HepG2 (cell line): Measurements from ENCODE around the gene ACAP3. TPM values are rescaled to one million over a fixed set of nuclear protein-coding genes. Genes with fewer than 3 reads are reported as not detected.

Experiments
- ATAC-seq: fragments of 200-7000 bp; cut with Tn5 transposase; 3 replicates; pipeline ENCODE4 v1.9.1; 2020; ENCODE audit warnings: mild to moderate bottlenecking, moderate library complexity
- BruUV-seq: library from RNA; stranded (reverse); fragments of 400-500 nt; replicated peaks from 2 replicates; lab custom pipeline; 2021; lab: Mats Ljungman, UMichigan
- CTCF ChIA-PET: fragments of 300-600 bp; formaldehyde crosslinking; extraction: SDS; loops from one replicate; lab custom pipeline; 2021; ENCODE audit warnings: low total read pairs, inconsistent platforms, low intra/inter-chr PET ratio; lab: Yijun Ruan, JAX
- POLR2A ChIA-PET: fragments of 350-600 bp; sonication (Branson Sonifier 250); formaldehyde crosslinking; loops from one replicate; lab custom pipeline; 2020; ENCODE audit warnings: antibody characterized with exemption, inconsistent platforms; lab: Yijun Ruan, JAX
- DNase-seq: peaks from one replicate; pipeline ENCODE4 v3.0.0-alpha.2; 2015; ENCODE audit warnings: low spot score
- FAIRE-seq: peaks from 3 replicates; lab custom pipeline; 2011; peaks lifted over from hg19 to GRCh38; lab: Jason Lieb, UNC
- H2AFZ ChIP-seq: one replicate; pipeline ENCODE4 v1.6.1; 2011; ENCODE audit warnings: low read length, inconsistent platforms
- H3K27ac ChIP-seq: fragments of 300-600 bp; 3 replicates; pipeline ENCODE4 v1.8.0; 2011; ENCODE audit warnings: mixed run types, mild to moderate bottlenecking, mixed read lengths, low read length, inconsistent platforms; ENCODE audit not compliant: insufficient read depth; ENCODE audit errors: extremely low read length
- H3K27me3 ChIP-seq, 2 experiments: fragments of 200-600 bp in 1 of 2; 2 replicates in 1 of 2; 3 replicates in 1 of 2; pipeline versions ENCODE4 v1.6.0 to v1.8.0; 2011; ENCODE audit warnings: low read length in 2 of 2, mild to moderate bottlenecking in 2 of 2, moderate library complexity in 2 of 2, inconsistent platforms in 1 of 2; ENCODE audit not compliant: insufficient read depth in 2 of 2, control insufficient read depth in 1 of 2
- H3K36me3 ChIP-seq, 2 experiments: fragments of 200-600 bp in 1 of 2; replicated peaks in 1 of 2; 2 replicates in 1 of 2; 3 replicates in 1 of 2; pipeline versions ENCODE4 v1.5.1 to v1.8.0; 2011; ENCODE audit warnings: low read length in 2 of 2, inconsistent platforms in 1 of 2; ENCODE audit not compliant: insufficient read depth in 2 of 2, control insufficient read depth in 1 of 2
- H3K4me1 ChIP-seq: 2 replicates; pipeline ENCODE4 v1.5.1; 2012; ENCODE audit warnings: low read length, inconsistent platforms; ENCODE audit not compliant: insufficient read depth
- H3K4me2 ChIP-seq: 2 replicates; pipeline ENCODE4 v1.6.0; 2011; ENCODE audit warnings: low read depth, low read length, inconsistent platforms
- H3K4me3 ChIP-seq, 3 experiments: fragments of 200-600 bp in 1 of 3; sonication (generic), shearing (Covaris generic) in 1 of 3; replicated peaks in 1 of 3; 2 replicates each; pipeline ENCODE4 v1.5.1; 2011 to 2016; ENCODE audit warnings: low read length in 3 of 3, inconsistent platforms in 2 of 3, low read depth in 2 of 3, mild to moderate bottlenecking in 2 of 3, control low read depth in 1 of 3, mixed read lengths in 1 of 3; ENCODE audit not compliant: insufficient read depth in 1 of 3
- H3K79me2 ChIP-seq: one replicate; pipeline ENCODE4 v1.6.1; 2011; ENCODE audit warnings: low read length, inconsistent platforms; ENCODE audit not compliant: insufficient read depth
- H3K9ac ChIP-seq: 2 replicates; pipeline ENCODE4 v1.6.0; 2011; ENCODE audit warnings: mild to moderate bottlenecking, low read depth, low read length, inconsistent platforms; ENCODE audit not compliant: insufficient read depth
- H3K9me3 ChIP-seq: 2 replicates; pipeline ENCODE4 v1.5.1; 2012; ENCODE audit warnings: mild to moderate bottlenecking, low read length
- H4K20me1 ChIP-seq: 2 replicates; pipeline ENCODE4 v1.6.0; 2011; ENCODE audit warnings: inconsistent platforms, mild to moderate bottlenecking, low read length, moderate library complexity; ENCODE audit not compliant: insufficient read depth
- BORCS8-MEF2B ChIP-seq: sonication (generic); formaldehyde crosslinking; IDR thresholded peaks from 2 replicates; pipeline ENCODE4 v1.8.0; 2022; ENCODE audit warnings: mild to moderate bottlenecking, missing genetic modification reagents
- CTCF ChIP-seq: sonication (generic); formaldehyde crosslinking; IDR thresholded peaks from 2 replicates; pipeline ENCODE4 v1.5.0; 2020; ENCODE audit warnings: mild to moderate bottlenecking, missing genetic modification reagents, moderate library complexity
- DNMT1 ChIP-seq: sonication (generic); formaldehyde crosslinking; IDR thresholded peaks from 2 replicates; pipeline ENCODE4 v1.5.1; 2020; ENCODE audit warnings: mild to moderate bottlenecking, missing genetic modification reagents
- GATA4 ChIP-seq: sonication (generic); IDR thresholded peaks from 2 replicates; pipeline ENCODE4 v1.6.1; 2016; ENCODE audit warnings: antibody characterized with exemption, low read depth, borderline replicate concordance
- NONO ChIP-seq, 2 experiments: fragments of 450-650 bp in 1 of 2; sonication (generic) in 1 of 2; formaldehyde crosslinking in 1 of 2; IDR thresholded peaks in 1 of 2; conservative IDR thresholded peaks in 1 of 2; 2 replicates each; pipeline versions ENCODE4 v1.6.1 to v1.8.0; 2017 to 2022; ENCODE audit warnings: mild to moderate bottlenecking in 1 of 2, missing genetic modification reagents in 1 of 2, moderate library complexity in 1 of 2
- POLR2AphosphoS5 ChIP-seq: IDR thresholded peaks from 2 replicates; pipeline ENCODE4 v1.6.1; 2012; ENCODE audit warnings: low read depth, low read length
- POLR2G ChIP-seq: fragments of 200-400 bp; formaldehyde crosslinking; IDR thresholded peaks from 2 replicates; pipeline ENCODE4 v1.6.1; 2018; ENCODE audit warnings: mild to moderate bottlenecking, low read depth, low read length, moderate library complexity
- RBM22 ChIP-seq: fragments of 200-400 bp; formaldehyde crosslinking; optimal IDR thresholded peaks from 2 replicates; pipeline ENCODE3; 2017; ENCODE audit warnings: mild to moderate bottlenecking, low read length, moderate library complexity
- SETDB1 ChIP-seq: sonication (generic); formaldehyde crosslinking; IDR thresholded peaks from 2 replicates; pipeline ENCODE4 v1.5.1; 2020; ENCODE audit warnings: missing genetic modification reagents, mild to moderate bottlenecking, borderline replicate concordance
- THAP9 ChIP-seq: sonication (generic); formaldehyde crosslinking; IDR thresholded peaks from 2 replicates; pipeline ENCODE4; 2020; ENCODE audit warnings: missing genetic modification reagents, mild to moderate bottlenecking, borderline replicate concordance
- ZSCAN31 ChIP-seq: sonication (generic); formaldehyde crosslinking; IDR thresholded peaks from 2 replicates; pipeline ENCODE4 v1.5.0; 2020; ENCODE audit warnings: low read depth, mild to moderate bottlenecking, missing genetic modification reagents
- WGBS: methylation state at CpG from one replicate; pipeline ENCODE4 v1.1.6; 2017; ENCODE audit warnings: low lambda C conversion rate; 5-methylcytosine and 5-hydroxymethylcytosine counted together
- in situ Hi-C: cut with HindIII; loops from 2 replicates; pipeline ENCODE4 v1.10.0; 2017; ENCODE audit warnings: low pct_unique_long_range_greater_than_20kb; ENCODE audit not compliant: extremely low pct_ligation_motif_present
- intact Hi-C: fragments of 100-400 bp; cut with micrococcal nuclease; formaldehyde crosslinking; loops from one replicate; pipeline ENCODE4 v1.10.0; 2022; ENCODE audit not compliant: unreplicated experiment
- polyA plus RNA-seq, 8 experiments: library from polyadenylated mRNA; depleted of rRNA in 3 of 8; stranded (reverse) in 7 of 8; unstranded in 1 of 8; fragments of >200 nt; fragmentation: Illumina TruSeq in 4 of 8; extraction: Trizol in 4 of 8; gene quantifications; 2 replicates each; pipeline versions ENCODE4 v1.2.1 to v1.2.3, GENCODE V29; 2011 to 2016; ENCODE audit warnings: low read depth in 4 of 8, missing spikeins in 1 of 8, mixed read lengths in 1 of 8; ENCODE audit not compliant: insufficient read depth in 1 of 8
- total RNA-seq, 5 experiments: library from RNA; depleted of rRNA; stranded (reverse); fragments of >200 nt; fragmentation: Illumina TruSeq; extraction: Trizol; gene quantifications; 2 replicates each; pipeline ENCODE4 v1.2.3, GENCODE V29; 2016; ENCODE audit warnings: low read depth in 1 of 5
- TF ChIP-seq, protein P1 (sequence below): sonication (generic); formaldehyde crosslinking; IDR thresholded peaks from 2 replicates; pipeline ENCODE4 v1.8.0; 2022; ENCODE audit warnings: mild to moderate bottlenecking, missing genetic modification reagents, moderate library complexity

ACAP3 gene
- total and polyA plus RNA-seq, 2 of the 13 experiments (the other 11 are each of a cell fraction or from before 2014, with no cell fraction given): 29.4 to 50.8 TPM

DNA sequence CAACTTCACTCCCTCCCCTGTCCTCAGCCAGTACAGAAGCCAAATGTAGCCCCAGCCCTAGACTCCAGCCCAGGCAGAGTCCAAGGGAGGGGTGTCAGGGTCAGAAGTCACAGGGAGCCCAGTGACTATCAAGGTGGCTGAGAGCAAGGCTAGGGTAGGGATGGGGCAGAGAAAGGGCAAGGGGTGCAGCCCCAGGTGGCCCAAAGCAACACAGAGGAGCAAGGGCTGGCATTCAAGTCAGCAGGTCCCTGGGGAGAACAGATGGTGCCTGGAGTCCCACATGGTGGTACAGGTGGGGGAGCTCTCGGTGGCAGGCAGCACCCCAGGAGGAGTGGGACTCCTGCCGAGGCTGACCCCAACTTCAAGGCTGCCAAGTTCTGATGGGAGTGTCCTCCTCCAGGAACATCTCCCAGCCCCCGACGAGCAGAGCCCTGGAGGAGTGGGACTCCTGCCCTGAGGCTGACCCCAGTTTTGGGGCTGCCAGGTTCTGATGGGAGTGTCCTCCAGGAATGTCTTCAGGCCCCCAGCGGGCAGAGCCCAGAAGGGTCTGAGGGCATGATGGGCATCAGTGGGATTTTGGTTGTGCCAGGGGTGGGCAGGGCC lies 45.2 kb upstream of the ACAP3 start:
- no peak overlapping the region for H3K4me3 ChIP-seq
- BruUV-seq: TSS peak; percentile 55

More for the DNA sequence above, 45.2 kb upstream of the ACAP3 start:
- Histone ChIP-seq H3K27me3 (no peaks in the 10 kb centered on the region), H3K9me3 (no peaks in the 10 kb centered on the region), H3K79me2 (peaks cover 13% of the 10 kb centered on the region), H3K27ac (no peak overlapping the region), H3K9ac (no peak overlapping the region), H2AFZ (no peak overlapping the region), H3K36me3 (no peaks in the 10 kb centered on the region), H3K4me2 (no peak overlapping the region), H3K4me1 (peaks cover 26% of the 10 kb centered on the region), H4K20me1 (no peaks in the 10 kb centered on the region)
- in situ Hi-C loops (no loop called here), intact Hi-C loops (no loop called here)
- FAIRE-seq (no peak), DNase-seq (no peak), ATAC-seq (no peak)
- no CpG with 5 or more reads among the region's 5 CpGs for WGBS
- no peak for TF ChIP-seq CTCF (CRISPR knock-in tag)
- TF ChIP-seq POLR2AphosphoS5: peak; percentile 39; the same call in 1 of the 2 replicates
- no peak for TF ChIP-seq ZSCAN31 (CRISPR knock-in tag)
- peak; percentile 21; the same call in 1 of the 2 replicates for TF ChIP-seq POLR2G
- TF ChIP-seq, protein P1, sequence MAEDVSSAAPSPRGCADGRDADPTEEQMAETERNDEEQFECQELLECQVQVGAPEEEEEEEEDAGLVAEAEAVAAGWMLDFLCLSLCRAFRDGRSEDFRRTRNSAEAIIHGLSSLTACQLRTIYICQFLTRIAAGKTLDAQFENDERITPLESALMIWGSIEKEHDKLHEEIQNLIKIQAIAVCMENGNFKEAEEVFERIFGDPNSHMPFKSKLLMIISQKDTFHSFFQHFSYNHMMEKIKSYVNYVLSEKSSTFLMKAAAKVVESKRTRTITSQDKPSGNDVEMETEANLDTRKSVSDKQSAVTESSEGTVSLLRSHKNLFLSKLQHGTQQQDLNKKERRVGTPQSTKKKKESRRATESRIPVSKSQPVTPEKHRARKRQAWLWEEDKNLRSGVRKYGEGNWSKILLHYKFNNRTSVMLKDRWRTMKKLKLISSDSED (CRISPR knock-in tag): no peak
- no peak for TF ChIP-seq DNMT1 (CRISPR knock-in tag)
- TF ChIP-seq SETDB1: no peak
- TF ChIP-seq NONO (IDR thresholded peaks at IDR 0.05): no peak
- peak; percentile 0 for TF ChIP-seq NONO (CRISPR knock-in tag; conservative IDR thresholded peaks at IDR 0.05)
- TF ChIP-seq THAP9 (CRISPR knock-in tag): no peak
- peak; percentile 72 for TF ChIP-seq RBM22
- TF ChIP-seq BORCS8-MEF2B (CRISPR knock-in tag): 0 out of 2 replicates have a peak, but pooled peaks have one; percentile 15
- no peak for TF ChIP-seq GATA4
- POLR2A ChIA-PET: interaction anchor here (1.4 to 1.8 kb wide), 3 partner anchors 19 to 80 kb away, joined by 4 to 7 read pairs (median 6); partner anchors contain the start of gene AURKAIP1
- CTCF ChIA-PET: no interaction called here
